DOHH2 (cell line): ENCODE results near the gene ZNF385D.

Experiments used
- H3F3A ChIP-seq: fragments of 200-600 bp; sonication (generic), shearing (Covaris generic); 2 replicates; pipeline ENCODE4 v1.6.0; 2016; ENCODE audit warnings: antibody characterized with exemption, mild to moderate bottlenecking; ENCODE audit not compliant: control insufficient read depth, insufficient read depth
- H3K27ac ChIP-seq: fragments of 200-600 bp; sonication (generic); 2 replicates; pipeline ENCODE4 v1.5.1; 2014; ENCODE audit warnings: low read depth, mild to moderate bottlenecking, low read length, moderate library complexity
- H3K27me3 ChIP-seq: fragments of 200-600 bp; sonication (generic); 2 replicates; pipeline ENCODE4 v1.6.1; 2014; ENCODE audit warnings: mild to moderate bottlenecking, low read length, mixed read lengths; ENCODE audit not compliant: control insufficient read depth
- H3K36me3 ChIP-seq: fragments of 200-600 bp; sonication (generic); 2 replicates; pipeline ENCODE4 v1.6.1; 2014; ENCODE audit warnings: mild to moderate bottlenecking, low read length, moderate library complexity, mixed read lengths; ENCODE audit not compliant: control insufficient read depth
- H3K4me1 ChIP-seq: fragments of 200-600 bp; sonication (generic); 2 replicates; pipeline ENCODE4 v1.6.1; 2014; ENCODE audit warnings: mild to moderate bottlenecking, low read length, mixed read lengths; ENCODE audit not compliant: control insufficient read depth
- H3K4me2 ChIP-seq: fragments of 200-600 bp; sonication (generic); 2 replicates; pipeline ENCODE4 v1.6.0; 2014; ENCODE audit warnings: mild to moderate bottlenecking, low read length, moderate library complexity
- H3K4me3 ChIP-seq: fragments of 200-600 bp; sonication (generic); 2 replicates; pipeline ENCODE4 v1.5.1; 2014; ENCODE audit warnings: mild to moderate bottlenecking, low read length, mixed read lengths
- H3K79me2 ChIP-seq: fragments of 200-600 bp; sonication (generic); 2 replicates; pipeline ENCODE4 v1.6.1; 2014; ENCODE audit warnings: mild to moderate bottlenecking, low read length, mixed read lengths; ENCODE audit not compliant: control insufficient read depth
- H3K9me2 ChIP-seq: fragments of 200-600 bp; sonication (generic); replicated peaks from 2 replicates; pipeline ENCODE4 v1.6.1; 2014; ENCODE audit warnings: mild to moderate bottlenecking, low read length, mixed read lengths; ENCODE audit not compliant: control insufficient read depth
- H3K9me3 ChIP-seq: fragments of 200-600 bp; sonication (generic); 2 replicates; pipeline ENCODE4 v1.6.1; 2014; ENCODE audit warnings: antibody characterized with exemption, low read length, mixed read lengths; ENCODE audit not compliant: control insufficient read depth, insufficient read depth
- H4K20me1 ChIP-seq: fragments of 200-600 bp; sonication (generic); 2 replicates; pipeline ENCODE4 v1.6.0; 2014; ENCODE audit warnings: low read depth, mild to moderate bottlenecking, antibody characterized with exemption, low read length, moderate library complexity; ENCODE audit not compliant: control insufficient read depth, insufficient read depth
- EZH2phosphoT487 ChIP-seq: fragments of 200-600 bp; sonication (generic); IDR thresholded peaks from 2 replicates; pipeline ENCODE4 v1.6.1; 2017; ENCODE audit warnings: borderline replicate concordance, mild to moderate bottlenecking, antibody characterized with exemption, low read length, moderate library complexity, mixed read lengths
- TF ChIP-seq, protein P1 (sequence below): fragments of 200-600 bp; sonication (generic); IDR thresholded peaks from one replicate; pipeline ENCODE4 v1.5.1; 2014; ENCODE audit warnings: antibody characterized with exemption, mild to moderate bottlenecking, low read depth, low read length; ENCODE audit not compliant: poor library complexity, severe bottlenecking

The ZNF385D gene

DNA sequence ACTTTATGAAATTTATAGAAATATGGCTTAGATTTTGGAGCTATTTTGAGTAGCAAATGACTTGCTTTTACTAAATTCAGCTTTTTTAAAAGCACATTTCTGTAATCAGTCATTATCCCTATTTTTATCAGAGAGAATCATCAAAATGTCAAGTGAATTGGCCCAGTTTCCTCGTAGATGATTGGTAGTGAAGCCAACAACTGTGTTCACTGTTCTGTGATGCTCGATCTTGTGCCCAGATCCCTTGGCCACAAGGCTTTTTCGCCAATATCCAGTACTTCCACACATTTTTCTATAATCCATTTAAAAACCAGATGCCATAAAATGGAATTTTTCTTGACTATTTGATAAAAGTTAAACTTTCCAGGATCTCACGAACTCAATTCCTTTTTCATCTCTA is 336.5 kb downstream of the ZNF385D start:
- H3K4me1 ChIP-seq = no peaks in the 10 kb centered on the region
- H3K4me2 ChIP-seq = no peak overlapping the region
- no peaks in the 10 kb centered on the region for H3K27me3 ChIP-seq
- H3K9me2 ChIP-seq = no peaks in the 10 kb centered on the region
- H3K4me3 ChIP-seq = no peak overlapping the region
- H3K9me3 ChIP-seq = no peaks in the 10 kb centered on the region
- H3K27ac ChIP-seq = no peak overlapping the region
- no peaks in the 10 kb centered on the region for H4K20me1 ChIP-seq
- TF ChIP-seq, protein P1, sequence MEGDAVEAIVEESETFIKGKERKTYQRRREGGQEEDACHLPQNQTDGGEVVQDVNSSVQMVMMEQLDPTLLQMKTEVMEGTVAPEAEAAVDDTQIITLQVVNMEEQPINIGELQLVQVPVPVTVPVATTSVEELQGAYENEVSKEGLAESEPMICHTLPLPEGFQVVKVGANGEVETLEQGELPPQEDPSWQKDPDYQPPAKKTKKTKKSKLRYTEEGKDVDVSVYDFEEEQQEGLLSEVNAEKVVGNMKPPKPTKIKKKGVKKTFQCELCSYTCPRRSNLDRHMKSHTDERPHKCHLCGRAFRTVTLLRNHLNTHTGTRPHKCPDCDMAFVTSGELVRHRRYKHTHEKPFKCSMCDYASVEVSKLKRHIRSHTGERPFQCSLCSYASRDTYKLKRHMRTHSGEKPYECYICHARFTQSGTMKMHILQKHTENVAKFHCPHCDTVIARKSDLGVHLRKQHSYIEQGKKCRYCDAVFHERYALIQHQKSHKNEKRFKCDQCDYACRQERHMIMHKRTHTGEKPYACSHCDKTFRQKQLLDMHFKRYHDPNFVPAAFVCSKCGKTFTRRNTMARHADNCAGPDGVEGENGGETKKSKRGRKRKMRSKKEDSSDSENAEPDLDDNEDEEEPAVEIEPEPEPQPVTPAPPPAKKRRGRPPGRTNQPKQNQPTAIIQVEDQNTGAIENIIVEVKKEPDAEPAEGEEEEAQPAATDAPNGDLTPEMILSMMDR = no peak
- TF ChIP-seq EZH2phosphoT487 = no peak
- no peaks in the 10 kb centered on the region for H3F3A ChIP-seq
- no peaks in the 10 kb centered on the region for H3K36me3 ChIP-seq
- no peaks in the 10 kb centered on the region for H3K79me2 ChIP-seq

DNA sequence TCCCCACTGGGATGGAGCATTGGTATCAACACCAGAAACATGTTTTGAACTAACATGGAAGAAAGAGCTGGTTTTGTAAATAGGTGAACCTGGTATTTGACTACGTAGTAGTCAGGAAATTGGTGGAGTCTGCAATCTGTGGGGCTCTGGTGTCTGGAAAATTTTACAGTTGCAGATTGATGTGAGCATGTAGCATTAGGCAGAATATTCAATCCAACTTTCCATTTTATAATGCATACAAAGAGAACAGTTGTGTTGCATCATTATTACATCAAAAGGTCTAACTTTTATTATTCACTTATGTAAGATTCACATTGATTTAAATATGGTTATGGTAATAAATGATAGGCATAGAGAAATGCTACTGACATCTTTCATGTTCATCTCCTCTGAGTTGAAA is 340.0 kb downstream of the ZNF385D start:
- Histone ChIP-seq H3K4me2 (no peak overlapping the region), H3K27ac (no peak overlapping the region), H3K9me3 (no peaks in the 10 kb centered on the region), H3K4me1 (no peaks in the 10 kb centered on the region), H3K27me3 (no peaks in the 10 kb centered on the region), H3K79me2 (no peaks in the 10 kb centered on the region), H3K4me3 (no peak overlapping the region), H3K36me3 (no peaks in the 10 kb centered on the region), H3K9me2 (no peaks in the 10 kb centered on the region), H4K20me1 (no peaks in the 10 kb centered on the region), H3F3A (no peaks in the 10 kb centered on the region)
- TF ChIP-seq, protein P1 = no peak
- TF ChIP-seq EZH2phosphoT487 = no peak

DNA sequence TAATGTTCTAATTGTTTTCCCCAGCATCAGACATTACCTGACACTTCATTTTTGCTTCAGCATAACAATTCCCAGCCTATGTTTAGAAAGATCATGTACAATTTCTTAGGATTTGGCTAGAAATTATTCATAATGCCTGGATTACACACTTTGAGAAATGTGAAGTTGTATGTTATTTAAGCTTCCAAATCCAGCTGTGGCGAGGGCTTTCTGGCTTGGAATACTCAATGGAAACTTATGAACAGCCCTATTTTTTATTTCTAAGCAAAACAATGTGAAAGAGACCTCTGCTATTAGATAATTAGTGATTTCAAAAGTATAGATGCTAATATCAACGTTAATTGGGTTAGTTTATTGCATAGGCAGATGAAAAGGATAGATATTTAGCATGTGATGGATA is 341.6 kb downstream of the ZNF385D start:
- Histone ChIP-seq H3K36me3 (no peaks in the 10 kb centered on the region), H3K27ac (no peak overlapping the region), H3K9me3 (no peaks in the 10 kb centered on the region), H3F3A (no peaks in the 10 kb centered on the region), H3K27me3 (no peaks in the 10 kb centered on the region), H3K4me2 (no peak overlapping the region), H3K79me2 (no peaks in the 10 kb centered on the region), H3K4me1 (no peaks in the 10 kb centered on the region), H3K4me3 (no peak overlapping the region), H4K20me1 (no peaks in the 10 kb centered on the region), H3K9me2 (no peaks in the 10 kb centered on the region)
- no peak for TF ChIP-seq EZH2phosphoT487
- TF ChIP-seq, protein P1 = no peak

DNA sequence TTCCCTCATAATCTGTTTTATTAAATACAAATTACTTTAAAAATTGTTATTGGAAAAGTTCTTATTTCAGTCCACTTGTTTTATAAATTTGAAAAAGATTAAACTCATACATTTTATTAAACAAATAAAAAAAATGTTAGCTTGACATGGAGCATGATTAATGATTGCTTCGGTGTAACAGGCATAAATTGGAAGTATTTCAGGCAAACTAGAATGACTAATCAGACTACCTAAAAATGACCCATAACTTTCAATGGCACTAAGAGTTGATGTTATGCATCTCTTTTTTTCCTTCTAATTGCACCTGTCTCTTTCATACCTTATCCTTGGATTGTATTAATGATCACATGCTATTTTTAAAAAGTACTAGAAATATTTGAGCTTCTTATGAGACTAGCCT is 343.3 kb downstream of the ZNF385D start:
- Histone ChIP-seq H3K27me3 (no peaks in the 10 kb centered on the region), H4K20me1 (no peaks in the 10 kb centered on the region), H3F3A (no peaks in the 10 kb centered on the region), H3K79me2 (no peaks in the 10 kb centered on the region), H3K4me3 (no peak overlapping the region), H3K4me1 (no peaks in the 10 kb centered on the region), H3K9me3 (no peaks in the 10 kb centered on the region), H3K4me2 (no peak overlapping the region), H3K27ac (no peak overlapping the region), H3K9me2 (no peaks in the 10 kb centered on the region), H3K36me3 (no peaks in the 10 kb centered on the region)
- TF ChIP-seq, protein P1 = no peak
- no peak for TF ChIP-seq EZH2phosphoT487
